Neural progenitor cell (in vitro differentiated cells): ENCODE measurements around the gene GNAQ. TPM values are rescaled to one million over a fixed set of nuclear protein-coding genes. Genes with fewer than 3 reads are reported as not detected.

Experiments
- DNase-seq: peaks from one replicate; pipeline ENCODE4 v3.0.0-alpha.2; 2016; ENCODE audit warnings: low spot score
- H2AFZ ChIP-seq: fragments of 200-600 bp; sonication (generic); replicated peaks from 2 replicates; pipeline ENCODE4 v1.6.1; 2016; ENCODE audit warnings: antibody characterized with exemption
- H3F3A ChIP-seq: fragments of 200-600 bp; sonication (generic); 2 replicates; pipeline ENCODE4 v1.6.1; 2016; ENCODE audit warnings: antibody characterized with exemption, low read depth
- H3K27ac ChIP-seq: fragments of 200-600 bp; sonication (generic); 2 replicates; pipeline ENCODE4 v1.5.1; 2016; ENCODE audit warnings: mild to moderate bottlenecking
- H3K27me3 ChIP-seq: fragments of 200-600 bp; sonication (generic); 2 replicates; pipeline ENCODE4 v1.6.1; 2016; ENCODE audit warnings: mild to moderate bottlenecking, moderate library complexity
- H3K36me3 ChIP-seq: fragments of 200-600 bp; sonication (generic); 2 replicates; pipeline ENCODE4 v1.5.1; 2016
- H3K4me1 ChIP-seq: fragments of 200-600 bp; sonication (generic); 2 replicates; pipeline ENCODE4 v1.6.1; 2016; ENCODE audit warnings: mixed run types
- H3K4me2 ChIP-seq: fragments of 200-600 bp; sonication (generic); 2 replicates; pipeline ENCODE4 v1.6.1; 2016
- H3K4me3 ChIP-seq: fragments of 200-600 bp; sonication (generic); 2 replicates; pipeline ENCODE4 v1.5.1; 2016
- H3K79me2 ChIP-seq: fragments of 200-600 bp; sonication (generic); 2 replicates; pipeline ENCODE4 v1.6.1; 2016; ENCODE audit warnings: low read depth
- H3K9ac ChIP-seq: fragments of 200-600 bp; sonication (generic); 2 replicates; pipeline ENCODE4 v1.6.1; 2016
- H3K9me3 ChIP-seq: fragments of 200-600 bp; sonication (generic); 2 replicates; pipeline ENCODE4 v1.5.1; 2016; ENCODE audit warnings: low read depth
- H4K20me1 ChIP-seq: fragments of 200-600 bp; sonication (generic); 2 replicates; pipeline ENCODE4 v1.6.1; 2016; ENCODE audit warnings: low read depth
- H3K27ac Mint-ChIP-seq: 3 replicates; pipeline ENCODE4 v1.8.0; 2021; ENCODE audit warnings: mixed read lengths
- H3K27me3 Mint-ChIP-seq: 2 replicates; pipeline ENCODE4 v1.8.0; 2022; ENCODE audit warnings: low read depth, mild to moderate bottlenecking, inconsistent platforms, moderate library complexity, mixed read lengths; ENCODE audit not compliant: insufficient read depth
- H3K36me3 Mint-ChIP-seq: 3 replicates; pipeline ENCODE4 v1.8.0; 2021; ENCODE audit warnings: mixed read lengths
- H3K4me1 Mint-ChIP-seq: 3 replicates; pipeline ENCODE4 v1.8.0; 2021; ENCODE audit warnings: mixed read lengths
- H3K4me3 Mint-ChIP-seq: 3 replicates; pipeline ENCODE4 v1.8.0; 2021; ENCODE audit warnings: mild to moderate bottlenecking, moderate library complexity, mixed read lengths
- H3K9me3 Mint-ChIP-seq: 3 replicates; pipeline ENCODE4 v1.8.0; 2020; ENCODE audit warnings: mixed read lengths
- EZH2 ChIP-seq: fragments of 200-600 bp; sonication (generic); IDR thresholded peaks from 2 replicates; pipeline ENCODE4 v1.6.1; 2017; ENCODE audit warnings: antibody characterized with exemption, mild to moderate bottlenecking, moderate library complexity
- EZH2phosphoT487 ChIP-seq: fragments of 200-600 bp; sonication (generic); IDR thresholded peaks from 2 replicates; pipeline ENCODE4 v1.6.1; 2017; ENCODE audit warnings: antibody characterized with exemption
- total RNA-seq: library from RNA; depleted of rRNA; stranded (reverse); fragments of >200 nt; gene quantifications from 2 replicates; pipeline ENCODE4 v1.2.3, GENCODE V29; 2015; ENCODE audit warnings: low replicate concordance
- TF ChIP-seq, protein P1 (sequence below): fragments of 200-600 bp; sonication (generic); IDR thresholded peaks from 2 replicates; pipeline ENCODE4 v1.5.1; 2017; ENCODE audit warnings: antibody characterized with exemption, mild to moderate bottlenecking

GNAQ gene
- total RNA-seq, 1 donor from 2014 or later = 87.9 TPM

DNA sequence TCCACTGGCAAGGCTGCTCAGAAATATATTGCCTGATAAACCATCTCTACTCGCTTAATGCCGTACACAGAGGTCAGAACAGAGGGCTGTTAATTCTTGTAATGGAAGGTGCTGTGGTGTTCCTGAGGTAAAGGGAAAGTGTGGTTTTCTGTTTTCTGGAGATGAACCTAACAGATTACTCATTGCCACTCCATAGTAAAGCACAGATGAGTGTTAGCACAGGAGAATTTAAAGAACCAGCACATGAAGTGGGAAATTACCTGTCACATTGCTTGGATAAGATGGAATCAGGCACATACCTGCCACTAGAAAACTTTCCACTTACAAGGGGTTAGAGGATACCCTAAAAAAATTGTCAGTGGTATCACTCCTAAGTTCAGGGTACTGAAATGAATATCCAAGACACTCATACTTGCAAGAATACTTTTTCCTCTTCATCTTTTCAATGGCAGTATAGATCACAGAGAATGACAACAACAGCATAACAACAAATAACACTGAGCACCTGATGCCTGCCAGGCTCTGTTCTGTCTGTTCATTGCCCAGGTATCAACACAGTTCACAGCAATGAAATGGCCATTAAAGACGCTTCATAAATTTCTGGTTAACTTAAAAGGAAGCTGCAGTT is 230.6 kb downstream of the GNAQ start:
- peaks cover 7% of the 10 kb centered on the region for H3K4me1 ChIP-seq
- Mint-ChIP-seq H3K27me3 (peaks cover 2% of the 10 kb centered on the region), H3K9me3 (no peaks in the 10 kb centered on the region), H3K36me3 (peaks cover 6% of the 10 kb centered on the region), H3K4me3 (no peak overlapping the region), H3K27ac (no peak overlapping the region), H3K4me1 (peaks cover 21% of the 10 kb centered on the region)
- H3K27me3 ChIP-seq = no peaks in the 10 kb centered on the region
- H3F3A ChIP-seq = no peaks in the 10 kb centered on the region
- no peak overlapping the region for H3K9ac ChIP-seq
- no peaks in the 10 kb centered on the region for H4K20me1 ChIP-seq
- peaks cover 5% of the 10 kb centered on the region for H3K79me2 ChIP-seq
- H3K4me3 ChIP-seq = no peak overlapping the region
- no peak overlapping the region for H3K4me2 ChIP-seq
- no peaks in the 10 kb centered on the region for H3K9me3 ChIP-seq
- no peak overlapping the region for H2AFZ ChIP-seq
- peak overlapping the region; percentile 33 for H3K27ac ChIP-seq
- TF ChIP-seq EZH2 = no peak
- TF ChIP-seq, protein P1, sequence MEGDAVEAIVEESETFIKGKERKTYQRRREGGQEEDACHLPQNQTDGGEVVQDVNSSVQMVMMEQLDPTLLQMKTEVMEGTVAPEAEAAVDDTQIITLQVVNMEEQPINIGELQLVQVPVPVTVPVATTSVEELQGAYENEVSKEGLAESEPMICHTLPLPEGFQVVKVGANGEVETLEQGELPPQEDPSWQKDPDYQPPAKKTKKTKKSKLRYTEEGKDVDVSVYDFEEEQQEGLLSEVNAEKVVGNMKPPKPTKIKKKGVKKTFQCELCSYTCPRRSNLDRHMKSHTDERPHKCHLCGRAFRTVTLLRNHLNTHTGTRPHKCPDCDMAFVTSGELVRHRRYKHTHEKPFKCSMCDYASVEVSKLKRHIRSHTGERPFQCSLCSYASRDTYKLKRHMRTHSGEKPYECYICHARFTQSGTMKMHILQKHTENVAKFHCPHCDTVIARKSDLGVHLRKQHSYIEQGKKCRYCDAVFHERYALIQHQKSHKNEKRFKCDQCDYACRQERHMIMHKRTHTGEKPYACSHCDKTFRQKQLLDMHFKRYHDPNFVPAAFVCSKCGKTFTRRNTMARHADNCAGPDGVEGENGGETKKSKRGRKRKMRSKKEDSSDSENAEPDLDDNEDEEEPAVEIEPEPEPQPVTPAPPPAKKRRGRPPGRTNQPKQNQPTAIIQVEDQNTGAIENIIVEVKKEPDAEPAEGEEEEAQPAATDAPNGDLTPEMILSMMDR = no peak
- no peak for TF ChIP-seq EZH2phosphoT487
- no peak for DNase-seq
- H3K36me3 ChIP-seq = no peaks in the 10 kb centered on the region

DNA sequence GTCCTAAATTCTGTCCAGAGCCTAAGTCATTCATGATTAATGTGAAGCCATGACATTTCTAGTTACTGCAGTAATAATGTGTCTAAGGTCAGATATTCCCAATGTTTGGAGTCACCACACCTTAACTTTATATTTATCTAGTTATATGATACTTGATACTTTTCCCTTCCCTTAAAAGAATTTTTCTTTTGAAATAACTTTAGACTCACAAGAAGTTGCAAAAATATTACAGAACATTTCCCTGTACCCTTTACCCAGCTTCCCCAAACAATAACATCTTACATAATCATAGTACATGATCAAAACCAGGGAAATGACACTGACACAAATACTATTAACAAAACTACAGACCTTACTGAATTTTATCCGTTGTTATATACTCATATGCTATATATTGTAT is 233.5 kb downstream of the GNAQ start:
- Mint-ChIP-seq H3K4me3 (no peak overlapping the region), H3K4me1 (peaks cover 6% of the 10 kb centered on the region), H3K27me3 (no peaks in the 10 kb centered on the region), H3K9me3 (no peaks in the 10 kb centered on the region), H3K36me3 (peaks cover 16% of the 10 kb centered on the region), H3K27ac (no peak overlapping the region)
- H3K9me3 ChIP-seq = no peaks in the 10 kb centered on the region
- TF ChIP-seq, protein P1 = no peak
- no peak for TF ChIP-seq EZH2phosphoT487
- TF ChIP-seq EZH2 = no peak
- no peak overlapping the region for H3K4me3 ChIP-seq
- H4K20me1 ChIP-seq = no peaks in the 10 kb centered on the region
- H3K27me3 ChIP-seq = no peaks in the 10 kb centered on the region
- no peaks in the 10 kb centered on the region for H3K36me3 ChIP-seq
- no peaks in the 10 kb centered on the region for H3K79me2 ChIP-seq
- peaks cover 2% of the 10 kb centered on the region for H3K4me1 ChIP-seq
- H3K4me2 ChIP-seq = no peak overlapping the region
- H3K27ac ChIP-seq = no peak overlapping the region
- no peaks in the 10 kb centered on the region for H3F3A ChIP-seq
- no peak for DNase-seq
- no peak overlapping the region for H2AFZ ChIP-seq
- H3K9ac ChIP-seq = no peak overlapping the region

DNA sequence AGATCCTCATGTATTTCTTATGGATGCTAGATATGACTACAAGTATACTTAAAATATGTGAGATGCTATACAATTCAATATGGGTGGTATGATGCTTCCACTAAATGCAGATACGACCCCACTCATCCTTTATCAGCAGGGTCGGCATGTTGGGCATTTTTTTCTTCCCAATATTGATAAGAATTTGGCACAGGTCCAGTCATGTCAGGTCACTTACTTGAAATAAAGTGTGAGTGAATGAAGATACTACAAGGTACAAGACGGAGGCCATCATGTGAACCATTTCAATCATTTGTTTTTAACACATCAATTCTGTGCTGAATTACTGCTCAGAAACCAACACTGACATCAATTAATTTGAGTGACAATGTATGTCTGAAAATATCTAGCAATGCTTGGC is 236.6 kb downstream of the GNAQ start:
- Histone ChIP-seq H3K4me2 (no peak overlapping the region), H3K27ac (no peak overlapping the region), H3K36me3 (no peaks in the 10 kb centered on the region), H3K79me2 (no peaks in the 10 kb centered on the region), H4K20me1 (no peaks in the 10 kb centered on the region), H2AFZ (no peak overlapping the region), H3K4me1 (no peaks in the 10 kb centered on the region), H3K27me3 (no peaks in the 10 kb centered on the region), H3K9me3 (no peaks in the 10 kb centered on the region), H3K4me3 (no peak overlapping the region), H3F3A (peaks cover 4% of the 10 kb centered on the region), H3K9ac (no peak overlapping the region)
- Mint-ChIP-seq H3K4me1 (no peaks in the 10 kb centered on the region), H3K4me3 (no peak overlapping the region), H3K9me3 (no peaks in the 10 kb centered on the region), H3K27ac (no peak overlapping the region), H3K36me3 (peaks cover 28% of the 10 kb centered on the region), H3K27me3 (no peaks in the 10 kb centered on the region)
- no peak for DNase-seq
- TF ChIP-seq EZH2phosphoT487 (no peak), EZH2 (no peak)
- TF ChIP-seq, protein P1 = no peak
